ENCODE results near the gene LHX1. TPM values are rescaled to one million over a fixed set of nuclear protein-coding genes. Genes with fewer than 3 reads are reported as not detected.
A peak's percentile ranks its signal among the peaks of the same experiment; 100 is the strongest.

LHX1 gene
- polyA plus RNA-seq, 1 of the 3 experiments (the other 2 are of a cell fraction), result not detected

GRCh38 chr17:36947922-36948716 is 10.8 kb downstream of the LHX1 start:
- H3K4me2 ChIP-seq, result peak overlapping the region; percentile 94
- H3F3A ChIP-seq (replicated peaks; ENCODE audit: insufficient read depth), result peaks cover 8% of the 10 kb centered on the region
- peaks cover 13% of the 10 kb centered on the region for H4K20me1 ChIP-seq (ENCODE audit: insufficient read depth)
- POLR2A ChIA-PET, result no interaction called here
- H2AFZ ChIP-seq (ENCODE audit: low read depth), result peak overlapping the region; percentile 98
- H3K4me1 ChIP-seq (ENCODE audit: control insufficient read depth in 1 of 2, insufficient read depth in 2 of 2, low read depth in 1 of 2, low read length in 1 of 2), result peaks cover 0 to 16% of the 10 kb centered on the region in 2 experiments; a peak in 2 of 4 replicates
- H3K9ac ChIP-seq, result no peak overlapping the region
- WGBS (ENCODE audit: low lambda C conversion rate), result 10% methylated on average over 17 of the region's 26 CpGs
- CTCF ChIA-PET, result interaction anchor here (0.8 to 1.6 kb wide), 6 partner anchors 15 to 320 kb away, joined by 3 to 4 read pairs (median 4); no protein-coding TSS in a partner anchor
- H3K4me3 ChIP-seq (ENCODE audit: low read depth in 2 of 2, low read length in 1 of 2), result peak overlapping the region; percentile 70 to 91
- TF ChIP-seq GATA2 (CRISPR knock-in tag; IDR thresholded peaks at IDR 0.05), result no peak
- no peak for TF ChIP-seq NFIC (IDR thresholded peaks at IDR 0.05; ENCODE audit: borderline replicate concordance)
- TF ChIP-seq TCF12 (IDR thresholded peaks at IDR 0.05), result no peak
- TF ChIP-seq, protein P1, sequence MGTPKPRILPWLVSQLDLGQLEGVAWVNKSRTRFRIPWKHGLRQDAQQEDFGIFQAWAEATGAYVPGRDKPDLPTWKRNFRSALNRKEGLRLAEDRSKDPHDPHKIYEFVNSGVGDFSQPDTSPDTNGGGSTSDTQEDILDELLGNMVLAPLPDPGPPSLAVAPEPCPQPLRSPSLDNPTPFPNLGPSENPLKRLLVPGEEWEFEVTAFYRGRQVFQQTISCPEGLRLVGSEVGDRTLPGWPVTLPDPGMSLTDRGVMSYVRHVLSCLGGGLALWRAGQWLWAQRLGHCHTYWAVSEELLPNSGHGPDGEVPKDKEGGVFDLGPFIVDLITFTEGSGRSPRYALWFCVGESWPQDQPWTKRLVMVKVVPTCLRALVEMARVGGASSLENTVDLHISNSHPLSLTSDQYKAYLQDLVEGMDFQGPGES (IDR thresholded peaks at IDR 0.05; ENCODE audit: low read depth, low read length), result no peak
- no peak for TF ChIP-seq CHD2 (IDR thresholded peaks at IDR 0.05; ENCODE audit: low read length, partially characterized antibody)
- no peak for TF ChIP-seq TEAD4 (IDR thresholded peaks at IDR 0.05; ENCODE audit: borderline replicate concordance, insufficient read depth)
- no peak for TF ChIP-seq SIN3A (IDR thresholded peaks at IDR 0.05; ENCODE audit: borderline replicate concordance, low read depth, low read length)
- TF ChIP-seq EZH2phosphoT487 (IDR thresholded peaks at IDR 0.05; ENCODE audit: borderline replicate concordance, low read depth), result no peak
- TF ChIP-seq RFX5 (IDR thresholded peaks at IDR 0.05; ENCODE audit: low read length), result no peak
- no peak for TF ChIP-seq PBX3 (IDR thresholded peaks at IDR 0.05)
- TF ChIP-seq, protein P2, sequence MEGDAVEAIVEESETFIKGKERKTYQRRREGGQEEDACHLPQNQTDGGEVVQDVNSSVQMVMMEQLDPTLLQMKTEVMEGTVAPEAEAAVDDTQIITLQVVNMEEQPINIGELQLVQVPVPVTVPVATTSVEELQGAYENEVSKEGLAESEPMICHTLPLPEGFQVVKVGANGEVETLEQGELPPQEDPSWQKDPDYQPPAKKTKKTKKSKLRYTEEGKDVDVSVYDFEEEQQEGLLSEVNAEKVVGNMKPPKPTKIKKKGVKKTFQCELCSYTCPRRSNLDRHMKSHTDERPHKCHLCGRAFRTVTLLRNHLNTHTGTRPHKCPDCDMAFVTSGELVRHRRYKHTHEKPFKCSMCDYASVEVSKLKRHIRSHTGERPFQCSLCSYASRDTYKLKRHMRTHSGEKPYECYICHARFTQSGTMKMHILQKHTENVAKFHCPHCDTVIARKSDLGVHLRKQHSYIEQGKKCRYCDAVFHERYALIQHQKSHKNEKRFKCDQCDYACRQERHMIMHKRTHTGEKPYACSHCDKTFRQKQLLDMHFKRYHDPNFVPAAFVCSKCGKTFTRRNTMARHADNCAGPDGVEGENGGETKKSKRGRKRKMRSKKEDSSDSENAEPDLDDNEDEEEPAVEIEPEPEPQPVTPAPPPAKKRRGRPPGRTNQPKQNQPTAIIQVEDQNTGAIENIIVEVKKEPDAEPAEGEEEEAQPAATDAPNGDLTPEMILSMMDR (IDR thresholded peaks at IDR 0.05), result no peak
- no peak for TF ChIP-seq FOXM1 (IDR thresholded peaks at IDR 0.05; ENCODE audit: low read depth)
- TF ChIP-seq SMC3 (IDR thresholded peaks at IDR 0.05; ENCODE audit: low read depth, low read length), result no peak
- no peak for TF ChIP-seq TAF1 (IDR thresholded peaks at IDR 0.05; ENCODE audit: borderline replicate concordance, low read depth, low read length)
- no peak for TF ChIP-seq RCOR1 (IDR thresholded peaks at IDR 0.05; ENCODE audit: low read length)
- TF ChIP-seq FOXJ3 (CRISPR knock-in tag; IDR thresholded peaks at IDR 0.05), result no peak
- no peak for TF ChIP-seq RAD21 (IDR thresholded peaks at IDR 0.05; ENCODE audit: low read length)
- no peak for TF ChIP-seq MXI1 (IDR thresholded peaks at IDR 0.05; ENCODE audit: low read depth, low read length)
- no peak for TF ChIP-seq FOSL2 (IDR thresholded peaks at IDR 0.05; ENCODE audit: borderline replicate concordance, low read depth)
- no peak for TF ChIP-seq USF2 (IDR thresholded peaks at IDR 0.05; ENCODE audit: borderline replicate concordance, low read depth, low read length)
- peak overlapping the region; percentile 68 to 82; a peak in 3 of 4 replicates for H3K27ac ChIP-seq (ENCODE audit: low read depth in 2 of 2, low read length in 1 of 2)
- no peak for DNase-seq
- H3K27me3 ChIP-seq (ENCODE audit: insufficient read depth), result peaks cover 51% of the 10 kb centered on the region
- H3K9me2 ChIP-seq, result no peaks in the 10 kb centered on the region
- peaks cover 24 to 25% of the 10 kb centered on the region in 2 experiments for H3K36me3 ChIP-seq (replicated peaks in 1 of 2; ENCODE audit: control insufficient read depth in 1 of 2, insufficient read depth in 2 of 2, low read length in 1 of 2)
- no peaks in the 10 kb centered on the region for H3K9me3 ChIP-seq
- peaks cover 30% of the 10 kb centered on the region for H3K79me2 ChIP-seq (ENCODE audit: insufficient read depth)
